Prostate gland (tissue), 2 donors: Measurements from ENCODE around the gene TMEM126A. TPM values are rescaled to one million over a fixed set of nuclear protein-coding genes. Genes with fewer than 3 reads are reported as not detected.

Source experiments
- DNase-seq: peaks from one replicate; pipeline ENCODE4 v3.0.0-alpha.2; 2019; ENCODE audit warnings: low spot score
- H3K27ac ChIP-seq, 2 donors: fragments of 200-600 bp; sonication (generic); 2 replicates each; pipeline ENCODE4 v1.5.1; 2017 to 2019
- H3K27me3 ChIP-seq: fragments of 200-600 bp; sonication (generic); replicated peaks from 2 replicates; pipeline ENCODE4 v1.5.1; 2019; ENCODE audit not compliant: insufficient read depth
- H3K36me3 ChIP-seq, 2 donors: fragments of 200-600 bp; sonication (generic); 1 replicate in 1 of 2; 2 replicates in 1 of 2; pipeline versions ENCODE4 v1.5.1 to v1.8.1; 2017 to 2019
- H3K4me1 ChIP-seq: fragments of 200-600 bp; sonication (generic); replicated peaks from 2 replicates; pipeline ENCODE4 v1.5.1; 2019
- H3K4me3 ChIP-seq, 2 donors: fragments of 200-600 bp; sonication (generic); 2 replicates each; pipeline ENCODE4 v1.5.1; 2017 to 2019
- H3K9me3 ChIP-seq: fragments of 200-600 bp; sonication (generic); 2 replicates; pipeline ENCODE4 v1.5.1; 2017
- POLR2A ChIP-seq: fragments of 450-650 bp; IDR thresholded peaks from one replicate; pipeline ENCODE4 v1.6.1; 2016; ENCODE audit warnings: antibody characterized with exemption, mild to moderate bottlenecking
- POLR2AphosphoS5 ChIP-seq: sonication (generic); formaldehyde crosslinking; IDR thresholded peaks from one replicate; pipeline ENCODE4 v1.6.1; 2017; ENCODE audit warnings: antibody characterized with exemption
- WGBS: methylation state at CpG from one replicate; pipeline ENCODE4 v1.1.5; 2018; 5-methylcytosine and 5-hydroxymethylcytosine counted together
- intact Hi-C: fragments of 100-400 bp; cut with DNase I; formaldehyde crosslinking; loops from one replicate; pipeline ENCODE4 v1.14.2; 2022
- total RNA-seq, 2 donors: library from RNA; depleted of rRNA; stranded (reverse); fragments of >200 nt; gene quantifications; one replicate each; pipeline ENCODE4 v1.1.0, GENCODE V29; 2016
- TF ChIP-seq, protein P1 (sequence below), 4 experiments: fragments of 200-600 bp in 2 of 4; fragments of 450-650 bp in 2 of 4; sonication (generic) in 2 of 4; IDR thresholded peaks; 1 replicate in 3 of 4; 2 replicates in 1 of 4; pipeline ENCODE4 v1.5.1; 2016 to 2019; ENCODE audit warnings: antibody characterized with exemption in 4 of 4, mild to moderate bottlenecking in 2 of 4, moderate library complexity in 2 of 4

Gene TMEM126A
- total RNA-seq, 2 donors from 2014 or later = 13.6 to 24.4 TPM

DNA sequence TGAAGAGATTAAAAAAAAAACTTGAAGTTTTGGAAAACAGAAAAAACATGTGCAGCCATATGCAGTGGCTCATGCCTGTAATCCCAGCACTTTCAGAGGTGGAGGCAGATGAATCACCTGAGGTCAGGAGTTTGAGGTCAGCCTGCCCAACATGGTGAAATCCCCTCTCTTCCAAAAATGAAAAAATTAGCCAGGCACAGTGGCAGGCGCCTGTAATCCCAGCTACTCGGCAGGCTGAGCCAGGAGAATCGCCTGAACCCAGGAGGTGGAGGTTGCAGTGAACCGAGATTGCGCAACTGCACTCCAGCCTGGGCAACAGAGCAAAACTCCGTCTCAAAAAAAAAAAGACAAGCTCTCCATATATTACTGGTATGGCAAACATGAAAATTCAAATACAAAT is 28.3 kb upstream of the TMEM126A start:
- H3K27me3 ChIP-seq = no peaks in the 10 kb centered on the region
- H3K4me3 ChIP-seq = no peak overlapping the region
- TF ChIP-seq POLR2AphosphoS5 = no peak
- TF ChIP-seq, protein P1, sequence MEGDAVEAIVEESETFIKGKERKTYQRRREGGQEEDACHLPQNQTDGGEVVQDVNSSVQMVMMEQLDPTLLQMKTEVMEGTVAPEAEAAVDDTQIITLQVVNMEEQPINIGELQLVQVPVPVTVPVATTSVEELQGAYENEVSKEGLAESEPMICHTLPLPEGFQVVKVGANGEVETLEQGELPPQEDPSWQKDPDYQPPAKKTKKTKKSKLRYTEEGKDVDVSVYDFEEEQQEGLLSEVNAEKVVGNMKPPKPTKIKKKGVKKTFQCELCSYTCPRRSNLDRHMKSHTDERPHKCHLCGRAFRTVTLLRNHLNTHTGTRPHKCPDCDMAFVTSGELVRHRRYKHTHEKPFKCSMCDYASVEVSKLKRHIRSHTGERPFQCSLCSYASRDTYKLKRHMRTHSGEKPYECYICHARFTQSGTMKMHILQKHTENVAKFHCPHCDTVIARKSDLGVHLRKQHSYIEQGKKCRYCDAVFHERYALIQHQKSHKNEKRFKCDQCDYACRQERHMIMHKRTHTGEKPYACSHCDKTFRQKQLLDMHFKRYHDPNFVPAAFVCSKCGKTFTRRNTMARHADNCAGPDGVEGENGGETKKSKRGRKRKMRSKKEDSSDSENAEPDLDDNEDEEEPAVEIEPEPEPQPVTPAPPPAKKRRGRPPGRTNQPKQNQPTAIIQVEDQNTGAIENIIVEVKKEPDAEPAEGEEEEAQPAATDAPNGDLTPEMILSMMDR (IDR thresholded peaks at IDR 0.05) = no peak
- TF ChIP-seq POLR2A = no peak
- no peak overlapping the region for H3K27ac ChIP-seq
- no peak for DNase-seq
- no peaks in the 10 kb centered on the region for H3K4me1 ChIP-seq
- H3K36me3 ChIP-seq = no peaks in the 10 kb centered on the region
- 92% methylated on average over 6 of the region's 6 CpGs for WGBS
- intact Hi-C loops = no loop called here
- H3K9me3 ChIP-seq = no peaks in the 10 kb centered on the region

DNA sequence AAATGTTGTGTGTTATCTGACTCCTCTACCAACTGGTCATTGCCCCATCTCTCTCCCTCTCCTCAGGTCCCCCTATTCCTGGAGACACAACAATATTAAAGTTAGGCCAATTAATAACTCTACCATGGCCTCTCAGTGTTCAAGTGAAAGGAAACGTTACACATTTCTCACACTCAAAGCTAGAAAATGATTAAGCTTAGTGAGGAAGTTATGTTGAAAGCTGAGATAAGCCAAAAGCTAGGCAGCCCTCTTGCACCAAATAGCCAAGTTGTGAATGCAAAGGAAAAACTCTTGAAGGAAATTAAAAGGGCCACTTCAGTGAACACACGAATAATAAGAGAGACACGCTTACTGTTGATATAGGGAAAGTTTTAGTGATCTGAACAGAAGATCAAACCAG is 27.5 kb upstream of the TMEM126A start:
- DNase-seq = no peak
- TF ChIP-seq POLR2A (no peak), POLR2AphosphoS5 (no peak)
- TF ChIP-seq, protein P1 (IDR thresholded peaks at IDR 0.05) = no peak
- H3K4me3 ChIP-seq = no peak overlapping the region
- H3K27me3 ChIP-seq = no peaks in the 10 kb centered on the region
- 92% methylated on average over 3 of the region's 3 CpGs for WGBS
- intact Hi-C loops = no loop called here
- H3K36me3 ChIP-seq = no peaks in the 10 kb centered on the region
- H3K27ac ChIP-seq = no peak overlapping the region
- H3K9me3 ChIP-seq = no peaks in the 10 kb centered on the region
- H3K4me1 ChIP-seq = no peaks in the 10 kb centered on the region

DNA sequence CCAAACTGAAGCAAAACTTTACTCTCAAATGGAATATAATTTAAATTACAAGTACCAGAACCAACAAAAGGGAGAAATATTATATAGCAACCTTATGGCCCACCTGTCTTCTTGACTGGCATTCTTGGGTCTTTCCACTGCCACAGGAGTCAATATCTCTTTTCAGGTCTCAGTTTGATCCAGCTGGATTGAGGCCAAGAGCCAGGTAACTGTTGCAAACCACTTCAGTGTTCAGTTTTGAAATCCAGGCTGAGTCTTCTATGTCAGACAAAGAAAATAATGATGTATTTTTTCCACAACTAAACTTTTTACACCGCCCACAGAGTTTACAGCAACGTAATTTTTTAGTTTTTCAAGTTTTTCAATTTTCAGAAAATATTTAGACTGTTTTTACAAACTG is 21.3 kb upstream of the TMEM126A start:
- intact Hi-C loops = loop anchor here (5.0 kb wide), 1 partner anchor 61 kb away; the partner anchor contains the start of gene CCDC89
- H3K4me3 ChIP-seq = peak overlapping the region in 1 of 2 donors; percentile 59
- H3K27ac ChIP-seq = no peak overlapping the region
- H3K4me1 ChIP-seq = no peaks in the 10 kb centered on the region
- peak; percentile 10 for DNase-seq
- 51% methylated on average over 2 of the region's 2 CpGs for WGBS
- H3K9me3 ChIP-seq = no peaks in the 10 kb centered on the region
- no peaks in the 10 kb centered on the region for H3K36me3 ChIP-seq
- no peaks in the 10 kb centered on the region for H3K27me3 ChIP-seq
- no peak for TF ChIP-seq POLR2AphosphoS5
- TF ChIP-seq POLR2A = no peak
- TF ChIP-seq, protein P1 (IDR thresholded peaks at IDR 0.05) = no peak

DNA sequence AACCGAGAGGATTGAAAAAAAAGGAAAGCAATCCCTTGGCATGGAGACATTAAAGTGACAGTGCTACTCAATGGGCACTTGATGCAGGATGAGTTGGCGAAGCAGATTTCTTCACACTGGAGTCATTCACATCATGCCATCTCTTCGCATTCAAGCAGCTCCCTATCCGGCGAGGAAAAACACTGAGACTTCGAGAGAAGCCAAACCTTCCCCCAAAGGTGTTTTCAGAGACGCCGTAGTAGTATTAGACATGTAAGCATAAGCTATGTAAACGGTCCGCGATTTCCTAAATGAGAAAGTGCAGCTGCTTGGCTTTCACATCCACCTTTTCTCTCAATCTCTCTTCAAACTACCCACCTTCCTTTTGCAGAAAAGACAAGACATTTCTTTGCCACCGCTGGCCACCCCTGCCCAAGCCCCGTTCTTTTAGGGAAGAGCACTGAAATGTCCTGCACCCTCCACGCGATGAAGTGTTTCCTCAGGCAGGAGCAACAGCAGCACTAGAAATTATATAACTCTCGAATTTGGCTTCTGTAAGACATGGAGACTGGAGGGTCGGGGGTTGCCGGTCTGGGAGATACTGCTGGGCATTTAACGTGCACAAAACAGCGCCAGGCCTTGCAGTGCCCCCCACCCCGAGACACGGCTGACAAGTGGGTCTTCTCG is 20.3 kb upstream of the TMEM126A start, which contains the start of gene DLG2:
Gene DLG2 (minus strand): TSS at position 13 of the 666 bp plus-strand sequence.
- WGBS = under 1% methylated on average over 23 of the region's 23 CpGs
- TF ChIP-seq POLR2AphosphoS5 = peak; percentile 30
- TF ChIP-seq, protein P1 (IDR thresholded peaks at IDR 0.05) = no peak
- H3K36me3 ChIP-seq = no peaks in the 10 kb centered on the region
- H3K4me3 ChIP-seq = peak within 1 kb of the TSS; percentile 59 to 66
- peak; percentile 12 for DNase-seq
- H3K27ac ChIP-seq = peak within 1 kb of the TSS; percentile 89 to 92
- intact Hi-C loops = loop anchor here (5.0 kb wide), 1 partner anchor 60 kb away; the partner anchor contains the start of gene CCDC89
- H3K4me1 ChIP-seq = no peaks in the 10 kb centered on the region
- no peaks in the 10 kb centered on the region for H3K9me3 ChIP-seq
- H3K27me3 ChIP-seq = no peaks in the 10 kb centered on the region
